HepG2 (cell line): ENCODE data around the gene C1RL. TPM values are rescaled to one million over a fixed set of nuclear protein-coding genes. Genes with fewer than 3 reads are reported as not detected.

Experiments
- ARID2 ChIP-seq: sonication (generic); formaldehyde crosslinking; IDR thresholded peaks from 2 replicates; pipeline ENCODE4 v1.8.1; 2022; ENCODE audit warnings: mild to moderate bottlenecking, missing genetic modification reagents, borderline replicate concordance
- BRF2 ChIP-seq: sonication (generic); formaldehyde crosslinking; IDR thresholded peaks from 2 replicates; pipeline ENCODE4 v1.8.1; 2022; ENCODE audit warnings: mild to moderate bottlenecking, missing genetic modification reagents
- ERF ChIP-seq: IDR thresholded peaks from 2 replicates; pipeline ENCODE4 v1.6.1; 2018; ENCODE audit warnings: missing biosample characterization, missing genetic modification reagents
- GABPA ChIP-seq, 2 experiments: IDR thresholded peaks; 2 replicates each; pipeline ENCODE4 v1.6.1; 2011 to 2016; ENCODE audit warnings: low read depth in 2 of 2, low read length in 1 of 2, missing biosample characterization in 1 of 2, missing genetic modification characterization in 1 of 2
- GATA4 ChIP-seq: sonication (generic); IDR thresholded peaks from 2 replicates; pipeline ENCODE4 v1.6.1; 2016; ENCODE audit warnings: antibody characterized with exemption, low read depth, borderline replicate concordance
- IKZF5 ChIP-seq: IDR thresholded peaks from 2 replicates; pipeline ENCODE4 v1.6.1; 2018; ENCODE audit warnings: missing genetic modification reagents, mild to moderate bottlenecking, missing compliant biosample characterization
- IRF2 ChIP-seq: IDR thresholded peaks from 2 replicates; pipeline ENCODE4 v1.6.1; 2018; ENCODE audit warnings: missing genetic modification reagents, missing compliant biosample characterization
- KLF11 ChIP-seq: IDR thresholded peaks from 2 replicates; pipeline ENCODE4 v1.6.1; 2016; ENCODE audit warnings: missing compliant biosample characterization
- MAFF ChIP-seq: IDR thresholded peaks from 2 replicates; pipeline ENCODE4 v1.6.1; 2011; ENCODE audit warnings: low read depth, low read length, improper control_type of control experiment
- MIER3 ChIP-seq: IDR thresholded peaks from 2 replicates; pipeline ENCODE4 v1.6.1; 2016; ENCODE audit warnings: missing compliant biosample characterization, borderline replicate concordance
- MYC ChIP-seq: sonication (generic); formaldehyde crosslinking; IDR thresholded peaks from 2 replicates; pipeline ENCODE4 v1.9.0; 2021; ENCODE audit warnings: missing genetic modification reagents, borderline replicate concordance
- SKI ChIP-seq: fragments of 450-650 bp; IDR thresholded peaks from one replicate; pipeline ENCODE4 v1.6.1; 2018; ENCODE audit warnings: mild to moderate bottlenecking; ENCODE audit not compliant: partially characterized antibody
- SOX6 ChIP-seq, 2 experiments: fragments of 450-650 bp in 1 of 2; sonication (generic) in 1 of 2; formaldehyde crosslinking in 1 of 2; IDR thresholded peaks; 2 replicates each; pipeline versions ENCODE4 v1.4.0 to v1.6.1; 2017 to 2020; ENCODE audit warnings: antibody characterized with exemption in 1 of 2, mild to moderate bottlenecking in 1 of 2, missing genetic modification reagents in 1 of 2
- TBX3 ChIP-seq: fragments of 450-650 bp; IDR thresholded peaks from 2 replicates; pipeline ENCODE4 v1.6.1; 2017; ENCODE audit warnings: antibody characterized with exemption, mild to moderate bottlenecking, inconsistent platforms, borderline replicate concordance
- THAP8 ChIP-seq: sonication (generic); formaldehyde crosslinking; IDR thresholded peaks from 2 replicates; pipeline ENCODE4 v1.5.1; 2020; ENCODE audit warnings: missing genetic modification reagents, mild to moderate bottlenecking, borderline replicate concordance
- ZBTB43 ChIP-seq: sonication (generic); formaldehyde crosslinking; conservative IDR thresholded peaks from 2 replicates; pipeline ENCODE4 v1.4.0; 2020; ENCODE audit warnings: missing genetic modification reagents
- ZNF350 ChIP-seq: sonication (generic); formaldehyde crosslinking; IDR thresholded peaks from 2 replicates; pipeline ENCODE4 v1.4.0; 2020; ENCODE audit warnings: mild to moderate bottlenecking, low read depth, missing genetic modification reagents, borderline replicate concordance
- ZNF512B ChIP-seq: sonication (generic); formaldehyde crosslinking; IDR thresholded peaks from 2 replicates; pipeline ENCODE4 v1.5.1; 2020; ENCODE audit warnings: missing genetic modification reagents, mild to moderate bottlenecking, borderline replicate concordance
- ZNF703 ChIP-seq: sonication (generic); formaldehyde crosslinking; IDR thresholded peaks from 2 replicates; pipeline ENCODE4 v1.5.1; 2020; ENCODE audit warnings: missing genetic modification reagents, mild to moderate bottlenecking, moderate library complexity, borderline replicate concordance
- polyA plus RNA-seq, 8 experiments: library from polyadenylated mRNA; depleted of rRNA in 3 of 8; stranded (reverse) in 7 of 8; unstranded in 1 of 8; fragments of >200 nt; fragmentation: Illumina TruSeq in 4 of 8; extraction: Trizol in 4 of 8; gene quantifications; 2 replicates each; pipeline versions ENCODE4 v1.2.1 to v1.2.3, GENCODE V29; 2011 to 2016; ENCODE audit warnings: low read depth in 4 of 8, missing spikeins in 1 of 8, mixed read lengths in 1 of 8; ENCODE audit not compliant: insufficient read depth in 1 of 8
- total RNA-seq, 5 experiments: library from RNA; depleted of rRNA; stranded (reverse); fragments of >200 nt; fragmentation: Illumina TruSeq; extraction: Trizol; gene quantifications; 2 replicates each; pipeline ENCODE4 v1.2.3, GENCODE V29; 2016; ENCODE audit warnings: low read depth in 1 of 5

C1RL gene
- total and polyA plus RNA-seq, 2 of the 13 experiments (the other 11 are each of a cell fraction or from before 2014, with no cell fraction given), result 28.9 to 53.1 TPM

- TF ChIP-seq SKI, result no peak
- no peak for TF ChIP-seq IKZF5 (CRISPR knock-in tag)
- no peak for TF ChIP-seq IRF2 (CRISPR knock-in tag)
- TF ChIP-seq MAFF, result no peak
- TF ChIP-seq BRF2, result no peak
- TF ChIP-seq MIER3 (CRISPR knock-in tag), result no peak
- no peak for TF ChIP-seq SOX6 (IDR thresholded peaks at IDR 0.05)
- TF ChIP-seq SOX6 (CRISPR knock-in tag; IDR thresholded peaks at IDR 0.05), result no peak
- no peak; the same call in 1 of the 2 replicates for TF ChIP-seq THAP8 (CRISPR knock-in tag)
- no peak for TF ChIP-seq KLF11 (CRISPR knock-in tag)
- 0 out of 2 replicates have a peak, but pooled peaks have one; percentile 34 for TF ChIP-seq ERF (CRISPR knock-in tag)
- TF ChIP-seq TBX3, result no peak
- TF ChIP-seq ARID2 (CRISPR knock-in tag), result no peak
- no peak for TF ChIP-seq MYC (CRISPR knock-in tag)
- no peak for TF ChIP-seq ZNF703 (CRISPR knock-in tag)
- TF ChIP-seq GATA4, result no peak
- 0 out of 2 replicates have a peak, but pooled peaks have one; percentile 9 for TF ChIP-seq ZNF350 (CRISPR knock-in tag)
- no peak for TF ChIP-seq ZBTB43
- TF ChIP-seq ZNF512B (CRISPR knock-in tag), result no peak
- TF ChIP-seq GABPA (IDR thresholded peaks at IDR 0.05; ENCODE audit: low read depth, low read length), result no peak
- no peak for TF ChIP-seq GABPA (CRISPR knock-in tag; IDR thresholded peaks at IDR 0.05; ENCODE audit: low read depth)
Measured at GRCh38 chr12:7129287-7129871, 20.4 kb upstream of the C1RL start (continued).
